ENCODE measurements around the gene SNX10.

The SNX10 gene

GRCh38 chr7:26265065-26265464 is 26.6 kb upstream of the SNX10 start:
- Histone ChIP-seq H3K79me2 (ENCODE audit: control insufficient read depth, low read length) (no peaks in the 10 kb centered on the region), H3K4me2 (ENCODE audit: low read length) (no peak overlapping the region), H3K9me2 (replicated peaks; ENCODE audit: control insufficient read depth, low read length) (no peaks in the 10 kb centered on the region), H3K27ac (ENCODE audit: low read depth, low read length) (no peak overlapping the region), H3K36me3 (ENCODE audit: control insufficient read depth, low read length) (no peaks in the 10 kb centered on the region), H3K9me3 (ENCODE audit: control insufficient read depth, insufficient read depth, low read length) (no peaks in the 10 kb centered on the region), H3K4me1 (ENCODE audit: control insufficient read depth, low read length) (no peaks in the 10 kb centered on the region), H3F3A (ENCODE audit: control insufficient read depth, insufficient read depth) (no peaks in the 10 kb centered on the region), H4K20me1 (ENCODE audit: control insufficient read depth, insufficient read depth, low read depth, low read length) (no peaks in the 10 kb centered on the region), H3K4me3 (ENCODE audit: low read length) (no peak overlapping the region), H3K27me3 (ENCODE audit: control insufficient read depth, low read length) (peaks cover 25% of the 10 kb centered on the region)
- no peak for TF ChIP-seq EZH2phosphoT487 (IDR thresholded peaks at IDR 0.05; ENCODE audit: borderline replicate concordance, low read length)
- TF ChIP-seq, protein P1, sequence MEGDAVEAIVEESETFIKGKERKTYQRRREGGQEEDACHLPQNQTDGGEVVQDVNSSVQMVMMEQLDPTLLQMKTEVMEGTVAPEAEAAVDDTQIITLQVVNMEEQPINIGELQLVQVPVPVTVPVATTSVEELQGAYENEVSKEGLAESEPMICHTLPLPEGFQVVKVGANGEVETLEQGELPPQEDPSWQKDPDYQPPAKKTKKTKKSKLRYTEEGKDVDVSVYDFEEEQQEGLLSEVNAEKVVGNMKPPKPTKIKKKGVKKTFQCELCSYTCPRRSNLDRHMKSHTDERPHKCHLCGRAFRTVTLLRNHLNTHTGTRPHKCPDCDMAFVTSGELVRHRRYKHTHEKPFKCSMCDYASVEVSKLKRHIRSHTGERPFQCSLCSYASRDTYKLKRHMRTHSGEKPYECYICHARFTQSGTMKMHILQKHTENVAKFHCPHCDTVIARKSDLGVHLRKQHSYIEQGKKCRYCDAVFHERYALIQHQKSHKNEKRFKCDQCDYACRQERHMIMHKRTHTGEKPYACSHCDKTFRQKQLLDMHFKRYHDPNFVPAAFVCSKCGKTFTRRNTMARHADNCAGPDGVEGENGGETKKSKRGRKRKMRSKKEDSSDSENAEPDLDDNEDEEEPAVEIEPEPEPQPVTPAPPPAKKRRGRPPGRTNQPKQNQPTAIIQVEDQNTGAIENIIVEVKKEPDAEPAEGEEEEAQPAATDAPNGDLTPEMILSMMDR (IDR thresholded peaks at IDR 0.05; ENCODE audit: low read depth, low read length, poor library complexity, severe bottlenecking), result no peak

- H3K4me1 ChIP-seq (ENCODE audit: control insufficient read depth, low read length), result no peaks in the 10 kb centered on the region
- H3K27ac ChIP-seq (ENCODE audit: low read depth, low read length), result no peak overlapping the region
- H3K36me3 ChIP-seq (ENCODE audit: control insufficient read depth, low read length), result no peaks in the 10 kb centered on the region
- TF ChIP-seq, protein P1 (IDR thresholded peaks at IDR 0.05; ENCODE audit: low read depth, low read length, poor library complexity, severe bottlenecking), result no peak
- no peak for TF ChIP-seq EZH2phosphoT487 (IDR thresholded peaks at IDR 0.05; ENCODE audit: borderline replicate concordance, low read length)
- H3K27me3 ChIP-seq (ENCODE audit: control insufficient read depth, low read length), result peaks cover 25% of the 10 kb centered on the region
- H3K9me3 ChIP-seq (ENCODE audit: control insufficient read depth, insufficient read depth, low read length), result no peaks in the 10 kb centered on the region
- no peak overlapping the region for H3K4me3 ChIP-seq (ENCODE audit: low read length)
- H3K9me2 ChIP-seq (replicated peaks; ENCODE audit: control insufficient read depth, low read length), result no peaks in the 10 kb centered on the region
- H3K79me2 ChIP-seq (ENCODE audit: control insufficient read depth, low read length), result no peaks in the 10 kb centered on the region
- no peak overlapping the region for H3K4me2 ChIP-seq (ENCODE audit: low read length)
- no peaks in the 10 kb centered on the region for H4K20me1 ChIP-seq (ENCODE audit: control insufficient read depth, insufficient read depth, low read depth, low read length)
- H3F3A ChIP-seq (ENCODE audit: control insufficient read depth, insufficient read depth), result no peaks in the 10 kb centered on the region
Measured at GRCh38 chr7:26265499-26266075, 26.1 kb upstream of the SNX10 start.

GRCh38 chr7:26267601-26268166 is 24.0 kb upstream of the SNX10 start:
- Histone ChIP-seq H3F3A (ENCODE audit: control insufficient read depth, insufficient read depth) (no peaks in the 10 kb centered on the region), H3K79me2 (ENCODE audit: control insufficient read depth, low read length) (no peaks in the 10 kb centered on the region), H3K27ac (ENCODE audit: low read depth, low read length) (no peak overlapping the region), H3K4me1 (ENCODE audit: control insufficient read depth, low read length) (no peaks in the 10 kb centered on the region), H3K4me3 (ENCODE audit: low read length) (no peak overlapping the region), H3K36me3 (ENCODE audit: control insufficient read depth, low read length) (no peaks in the 10 kb centered on the region), H3K9me2 (replicated peaks; ENCODE audit: control insufficient read depth, low read length) (no peaks in the 10 kb centered on the region), H3K4me2 (ENCODE audit: low read length) (no peak overlapping the region), H4K20me1 (ENCODE audit: control insufficient read depth, insufficient read depth, low read depth, low read length) (no peaks in the 10 kb centered on the region), H3K9me3 (ENCODE audit: control insufficient read depth, insufficient read depth, low read length) (no peaks in the 10 kb centered on the region), H3K27me3 (ENCODE audit: control insufficient read depth, low read length) (peaks cover 25% of the 10 kb centered on the region)
- TF ChIP-seq, protein P1 (IDR thresholded peaks at IDR 0.05; ENCODE audit: low read depth, low read length, poor library complexity, severe bottlenecking), result no peak
- no peak for TF ChIP-seq EZH2phosphoT487 (IDR thresholded peaks at IDR 0.05; ENCODE audit: borderline replicate concordance, low read length)

Data from DOHH2 (cell line).